Measurements from ENCODE around the gene NENF. TPM values are rescaled to one million over a fixed set of nuclear protein-coding genes. Genes with fewer than 3 reads are reported as not detected.

Gene NENF
- total and polyA plus RNA-seq, 4 donors = 6.6 to 44.3 (median 16.0) TPM

GRCh38 chr1:212485913-212486618, 53.3 kb downstream of the NENF start:
- 63% methylated on average over 10 of the region's 10 CpGs for WGBS
- Histone ChIP-seq H3K9me3 (ENCODE audit: control insufficient read depth in 4 of 4, low read length in 3 of 4) (no peaks in the 10 kb centered on the region), H3K9ac (ENCODE audit: low read depth in 1 of 2, low read length in 2 of 2) (no peak overlapping the region), H3K27me3 (ENCODE audit: control insufficient read depth in 4 of 4, insufficient read depth in 4 of 4, low read length in 3 of 4) (no peaks in the 10 kb centered on the region), H3K4me3 (ENCODE audit: low read depth in 1 of 3, low read length in 3 of 3) (no peak overlapping the region), H3K4me1 (ENCODE audit: control insufficient read depth in 4 of 4, insufficient read depth in 4 of 4, low read length in 3 of 4) (no peaks in the 10 kb centered on the region), H3K36me3 (ENCODE audit: control insufficient read depth in 4 of 4, insufficient read depth in 3 of 4, low read depth in 1 of 4, low read length in 3 of 4) (no peaks in the 10 kb centered on the region), H3K27ac (ENCODE audit: low read depth in 1 of 2, low read length in 2 of 2) (no peak overlapping the region)
- TF ChIP-seq EGR1 (IDR thresholded peaks at IDR 0.05; ENCODE audit: low read depth in 2 of 2) = no peak
- peak; percentile 37 for DNase-seq (ENCODE audit: low spot score)

- WGBS = 89% methylated on average over 4 of the region's 4 CpGs
- Histone ChIP-seq H3K4me1 (ENCODE audit: control insufficient read depth in 4 of 4, insufficient read depth in 4 of 4, low read length in 3 of 4) (no peaks in the 10 kb centered on the region), H3K27ac (ENCODE audit: low read depth in 1 of 2, low read length in 2 of 2) (no peak overlapping the region), H3K4me3 (ENCODE audit: low read depth in 1 of 3, low read length in 3 of 3) (no peak overlapping the region), H3K9ac (ENCODE audit: low read depth in 1 of 2, low read length in 2 of 2) (no peak overlapping the region), H3K27me3 (ENCODE audit: control insufficient read depth in 4 of 4, insufficient read depth in 4 of 4, low read length in 3 of 4) (no peaks in the 10 kb centered on the region), H3K9me3 (ENCODE audit: control insufficient read depth in 4 of 4, low read length in 3 of 4) (no peaks in the 10 kb centered on the region), H3K36me3 (ENCODE audit: control insufficient read depth in 4 of 4, insufficient read depth in 3 of 4, low read depth in 1 of 4, low read length in 3 of 4) (no peaks in the 10 kb centered on the region)
- DNase-seq (ENCODE audit: low spot score) = no peak
- TF ChIP-seq, protein P1, sequence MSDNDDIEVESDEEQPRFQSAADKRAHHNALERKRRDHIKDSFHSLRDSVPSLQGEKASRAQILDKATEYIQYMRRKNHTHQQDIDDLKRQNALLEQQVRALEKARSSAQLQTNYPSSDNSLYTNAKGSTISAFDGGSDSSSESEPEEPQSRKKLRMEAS (IDR thresholded peaks at IDR 0.05) = no peak
- TF ChIP-seq RAD21 (IDR thresholded peaks at IDR 0.05) (no peak), RXRA (IDR thresholded peaks at IDR 0.05) (no peak), JUND (IDR thresholded peaks at IDR 0.05) (no peak), TAF1 (conservative IDR thresholded peaks at IDR 0.05) (no peak), SP1 (IDR thresholded peaks at IDR 0.05) (no peak), ZBTB33 (IDR thresholded peaks at IDR 0.05) (no peak), FOXA1 (IDR thresholded peaks at IDR 0.05) (no peak), NR2F2 (IDR thresholded peaks at IDR 0.05) (no peak)
- TF ChIP-seq, protein P2, sequence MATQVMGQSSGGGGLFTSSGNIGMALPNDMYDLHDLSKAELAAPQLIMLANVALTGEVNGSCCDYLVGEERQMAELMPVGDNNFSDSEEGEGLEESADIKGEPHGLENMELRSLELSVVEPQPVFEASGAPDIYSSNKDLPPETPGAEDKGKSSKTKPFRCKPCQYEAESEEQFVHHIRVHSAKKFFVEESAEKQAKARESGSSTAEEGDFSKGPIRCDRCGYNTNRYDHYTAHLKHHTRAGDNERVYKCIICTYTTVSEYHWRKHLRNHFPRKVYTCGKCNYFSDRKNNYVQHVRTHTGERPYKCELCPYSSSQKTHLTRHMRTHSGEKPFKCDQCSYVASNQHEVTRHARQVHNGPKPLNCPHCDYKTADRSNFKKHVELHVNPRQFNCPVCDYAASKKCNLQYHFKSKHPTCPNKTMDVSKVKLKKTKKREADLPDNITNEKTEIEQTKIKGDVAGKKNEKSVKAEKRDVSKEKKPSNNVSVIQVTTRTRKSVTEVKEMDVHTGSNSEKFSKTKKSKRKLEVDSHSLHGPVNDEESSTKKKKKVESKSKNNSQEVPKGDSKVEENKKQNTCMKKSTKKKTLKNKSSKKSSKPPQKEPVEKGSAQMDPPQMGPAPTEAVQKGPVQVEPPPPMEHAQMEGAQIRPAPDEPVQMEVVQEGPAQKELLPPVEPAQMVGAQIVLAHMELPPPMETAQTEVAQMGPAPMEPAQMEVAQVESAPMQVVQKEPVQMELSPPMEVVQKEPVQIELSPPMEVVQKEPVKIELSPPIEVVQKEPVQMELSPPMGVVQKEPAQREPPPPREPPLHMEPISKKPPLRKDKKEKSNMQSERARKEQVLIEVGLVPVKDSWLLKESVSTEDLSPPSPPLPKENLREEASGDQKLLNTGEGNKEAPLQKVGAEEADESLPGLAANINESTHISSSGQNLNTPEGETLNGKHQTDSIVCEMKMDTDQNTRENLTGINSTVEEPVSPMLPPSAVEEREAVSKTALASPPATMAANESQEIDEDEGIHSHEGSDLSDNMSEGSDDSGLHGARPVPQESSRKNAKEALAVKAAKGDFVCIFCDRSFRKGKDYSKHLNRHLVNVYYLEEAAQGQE (IDR thresholded peaks at IDR 0.05) = no peak
Measured at GRCh38 chr1:212486619-212486975, 53.9 kb downstream of the NENF start.

- H3K27me3 ChIP-seq (ENCODE audit: control insufficient read depth in 4 of 4, insufficient read depth in 4 of 4, low read length in 3 of 4) = no peaks in the 10 kb centered on the region
- no peak overlapping the region for H3K9ac ChIP-seq (ENCODE audit: low read depth in 1 of 2, low read length in 2 of 2)
- H3K27ac ChIP-seq (ENCODE audit: low read depth in 1 of 2, low read length in 2 of 2) = no peak overlapping the region
- H3K36me3 ChIP-seq (ENCODE audit: control insufficient read depth in 4 of 4, insufficient read depth in 3 of 4, low read depth in 1 of 4, low read length in 3 of 4) = no peaks in the 10 kb centered on the region
- H3K9me3 ChIP-seq (ENCODE audit: control insufficient read depth in 4 of 4, low read length in 3 of 4) = no peaks in the 10 kb centered on the region
- no peak overlapping the region for H3K4me3 ChIP-seq (ENCODE audit: low read depth in 1 of 3, low read length in 3 of 3)
- DNase-seq (ENCODE audit: low spot score) = no peak
- 90% methylated on average over 2 of the region's 2 CpGs for WGBS
- H3K4me1 ChIP-seq (ENCODE audit: control insufficient read depth in 4 of 4, insufficient read depth in 4 of 4, low read length in 3 of 4) = no peaks in the 10 kb centered on the region
- no peak for TF ChIP-seq EGR1 (IDR thresholded peaks at IDR 0.05; ENCODE audit: low read depth in 2 of 2)
- TF ChIP-seq TAF1 (conservative IDR thresholded peaks at IDR 0.05) = no peak
- no peak for TF ChIP-seq CTCF (IDR thresholded peaks at IDR 0.05; ENCODE audit: low read depth, low read length, missing input control)
- no peak for TF ChIP-seq ZBTB33 (IDR thresholded peaks at IDR 0.05)
- no peak for TF ChIP-seq RXRA (IDR thresholded peaks at IDR 0.05)
- no peak for TF ChIP-seq HNF4G (IDR thresholded peaks at IDR 0.05)
- no peak for TF ChIP-seq JUND (IDR thresholded peaks at IDR 0.05)
- no peak for TF ChIP-seq FOXA2 (IDR thresholded peaks at IDR 0.05)
- TF ChIP-seq RAD21 (IDR thresholded peaks at IDR 0.05) = no peak
Measured at GRCh38 chr1:212487286-212487685, 54.6 kb downstream of the NENF start.
